T47D (cell line): ENCODE data around the gene HOXA1.

ENCODE experiments used
- DNase-seq, 2 experiments: peaks; one replicate each; pipeline versions ENCODE4 v3.0.0 to v3.0.0-alpha.2; 2011 to 2012; ENCODE audit warnings: low read depth in 1 of 2, low spot score in 1 of 2
- JUND ChIP-seq: IDR thresholded peaks from 2 replicates; pipeline ENCODE4 v1.6.1; 2012; ENCODE audit warnings: low read depth
- in situ Hi-C: cut with HindIII; loops from 2 replicates; pipeline ENCODE4 v1.10.0; 2016; ENCODE audit warnings: low sequenced_read_pairs, low pct_unique_long_range_greater_than_20kb

The HOXA1 gene

GRCh38 chr7:27103489-27104226, 7.9 kb upstream of the HOXA1 start:
- in situ Hi-C loops = no loop called here
- TF ChIP-seq JUND = no peak
- DNase-seq = no peak

- in situ Hi-C loops = no loop called here
These were observed 7.0 kb upstream of the HOXA1 start, which contains the start of gene HOXA2 for GRCh38 chr7:27102581-27103442. Gene HOXA2 (minus strand): TSS chr7:27102683. CDS start chr7:27102500, 183 bp downstream.

GRCh38 chr7:27101957-27102580, 6.3 kb upstream of the HOXA1 start:
- in situ Hi-C loops = no loop called here
- no peak for DNase-seq

More at GRCh38 chr7:27102581-27103442, 7.0 kb upstream of the HOXA1 start, which contains the start of gene HOXA2:
- TF ChIP-seq JUND = no peak
- no peak for DNase-seq

GRCh38 chr7:27101171-27101956, 5.6 kb upstream of the HOXA1 start:
- in situ Hi-C loops = no loop called here
- no peak for TF ChIP-seq JUND

More at GRCh38 chr7:27101957-27102580, 6.3 kb upstream of the HOXA1 start:
- TF ChIP-seq JUND = no peak

GRCh38 chr7:27100694-27101170, 4.9 kb upstream of the HOXA1 start:
- TF ChIP-seq JUND = no peak
- in situ Hi-C loops = no loop called here
- no peak for DNase-seq

More at GRCh38 chr7:27101171-27101956, 5.6 kb upstream of the HOXA1 start:
- no peak for DNase-seq

- in situ Hi-C loops = no loop called here
- no peak for TF ChIP-seq JUND
- DNase-seq = no peak
These were observed 3.9 kb upstream of the HOXA1 start for GRCh38 chr7:27099453-27100370.

GRCh38 chr7:27098578-27099451, 3.0 kb upstream of the HOXA1 start:
- in situ Hi-C loops = no loop called here
- DNase-seq = no peak

GRCh38 chr7:27097686-27098577, 2.1 kb upstream of the HOXA1 start:
- DNase-seq = no peak
- TF ChIP-seq JUND = no peak
- in situ Hi-C loops = no loop called here

More at GRCh38 chr7:27098578-27099451, 3.0 kb upstream of the HOXA1 start:
- TF ChIP-seq JUND = no peak

GRCh38 chr7:27096768-27097514, 1.1 kb upstream of the HOXA1 start:
- in situ Hi-C loops = no loop called here
- TF ChIP-seq JUND = no peak
- no peak for DNase-seq
